GM13976 (cell line): Measurements from ENCODE around the gene MEMO1.

Source experiments
- DNase-seq: peaks from one replicate; pipeline ENCODE4 v3.0.0; 2012; ENCODE audit warnings: low spot score
- in situ Hi-C: fragments of 300-500 bp; cut with MboI; formaldehyde crosslinking; loops from one replicate; pipeline ENCODE4 v1.12.0; 2022; ENCODE audit warnings: low sequenced_read_pairs, mixed read lengths, inconsistent platforms; ENCODE audit not compliant: unreplicated experiment
- TF ChIP-seq, protein P1 (sequence below): IDR thresholded peaks from 2 replicates; pipeline ENCODE4 v1.5.1; 2012; ENCODE audit warnings: borderline replicate concordance, mild to moderate bottlenecking; ENCODE audit not compliant: insufficient read depth; ENCODE audit errors: extremely low read depth, missing control alignments, control extremely low read depth

Gene MEMO1

DNA sequence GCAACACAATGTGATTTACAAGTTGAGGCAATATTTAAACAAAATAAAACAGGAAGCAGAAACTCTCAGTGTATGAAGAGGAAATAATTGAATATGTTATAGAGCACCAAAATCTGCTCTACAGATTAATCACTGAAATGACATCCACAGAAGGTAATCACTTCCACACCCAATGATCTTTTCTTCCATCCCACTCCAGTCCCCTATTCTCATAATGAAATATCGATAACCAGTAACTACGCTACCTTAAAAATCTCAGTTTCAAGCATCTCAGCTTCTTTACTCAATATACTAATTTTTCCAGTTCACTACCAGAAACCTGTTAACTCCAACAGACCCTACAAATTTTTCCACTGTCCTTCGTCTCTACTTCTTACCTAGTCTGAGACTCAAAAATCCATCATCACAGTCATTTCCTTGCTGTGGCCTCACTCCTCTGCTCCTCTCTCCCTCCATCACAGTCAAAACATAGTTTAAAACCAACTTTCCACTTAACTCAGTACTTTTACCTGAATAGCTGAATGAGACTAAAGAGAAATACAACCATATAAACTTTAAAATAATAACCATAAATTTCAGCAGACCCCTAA is 67.1 kb downstream of the MEMO1 start:
- TF ChIP-seq, protein P1, sequence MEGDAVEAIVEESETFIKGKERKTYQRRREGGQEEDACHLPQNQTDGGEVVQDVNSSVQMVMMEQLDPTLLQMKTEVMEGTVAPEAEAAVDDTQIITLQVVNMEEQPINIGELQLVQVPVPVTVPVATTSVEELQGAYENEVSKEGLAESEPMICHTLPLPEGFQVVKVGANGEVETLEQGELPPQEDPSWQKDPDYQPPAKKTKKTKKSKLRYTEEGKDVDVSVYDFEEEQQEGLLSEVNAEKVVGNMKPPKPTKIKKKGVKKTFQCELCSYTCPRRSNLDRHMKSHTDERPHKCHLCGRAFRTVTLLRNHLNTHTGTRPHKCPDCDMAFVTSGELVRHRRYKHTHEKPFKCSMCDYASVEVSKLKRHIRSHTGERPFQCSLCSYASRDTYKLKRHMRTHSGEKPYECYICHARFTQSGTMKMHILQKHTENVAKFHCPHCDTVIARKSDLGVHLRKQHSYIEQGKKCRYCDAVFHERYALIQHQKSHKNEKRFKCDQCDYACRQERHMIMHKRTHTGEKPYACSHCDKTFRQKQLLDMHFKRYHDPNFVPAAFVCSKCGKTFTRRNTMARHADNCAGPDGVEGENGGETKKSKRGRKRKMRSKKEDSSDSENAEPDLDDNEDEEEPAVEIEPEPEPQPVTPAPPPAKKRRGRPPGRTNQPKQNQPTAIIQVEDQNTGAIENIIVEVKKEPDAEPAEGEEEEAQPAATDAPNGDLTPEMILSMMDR: no peak
- in situ Hi-C loops: no loop called here

DNA sequence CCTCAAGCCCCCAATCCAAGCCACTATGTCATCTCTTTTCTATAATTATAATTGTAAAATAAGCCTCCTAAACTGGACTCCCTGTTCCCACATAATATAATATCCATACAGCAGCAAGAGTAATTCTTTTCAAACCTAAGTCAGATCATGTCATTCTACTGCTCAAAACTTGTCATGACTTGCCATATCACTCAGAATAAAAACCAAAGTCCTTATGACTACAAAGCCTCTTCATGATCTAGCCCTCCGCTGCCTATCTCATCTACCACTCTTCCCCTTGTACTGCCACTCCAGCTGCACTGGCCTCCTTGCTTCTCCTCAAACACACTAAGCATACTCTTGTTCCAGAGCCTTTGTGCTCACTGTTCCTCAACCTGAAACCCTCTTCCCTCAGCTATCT is 69.9 kb downstream of the MEMO1 start:
- no peak for DNase-seq
- TF ChIP-seq, protein P1: no peak
- in situ Hi-C loops: no loop called here

More for the DNA sequence above, 67.1 kb downstream of the MEMO1 start:
- no peak for DNase-seq

DNA sequence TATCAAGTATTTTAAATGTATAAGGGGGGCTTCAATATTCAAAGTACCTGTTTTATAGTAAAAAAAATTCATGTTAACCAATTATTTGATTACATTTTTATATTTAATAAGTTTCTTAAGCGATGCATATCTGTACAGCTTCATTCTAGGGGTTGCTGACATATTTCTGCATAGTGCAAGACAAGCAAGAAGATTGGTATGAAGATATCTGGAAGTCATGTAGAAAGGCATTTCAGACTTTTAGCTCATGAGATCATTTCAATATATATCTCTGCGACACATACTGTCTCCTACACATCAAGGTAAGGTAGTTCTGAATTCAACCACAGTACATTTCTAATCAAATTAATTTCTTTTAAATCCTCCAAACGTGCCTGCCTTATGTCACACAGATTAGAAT is 73.1 kb downstream of the MEMO1 start:
- in situ Hi-C loops: no loop called here
- TF ChIP-seq, protein P1: no peak
- no peak for DNase-seq

DNA sequence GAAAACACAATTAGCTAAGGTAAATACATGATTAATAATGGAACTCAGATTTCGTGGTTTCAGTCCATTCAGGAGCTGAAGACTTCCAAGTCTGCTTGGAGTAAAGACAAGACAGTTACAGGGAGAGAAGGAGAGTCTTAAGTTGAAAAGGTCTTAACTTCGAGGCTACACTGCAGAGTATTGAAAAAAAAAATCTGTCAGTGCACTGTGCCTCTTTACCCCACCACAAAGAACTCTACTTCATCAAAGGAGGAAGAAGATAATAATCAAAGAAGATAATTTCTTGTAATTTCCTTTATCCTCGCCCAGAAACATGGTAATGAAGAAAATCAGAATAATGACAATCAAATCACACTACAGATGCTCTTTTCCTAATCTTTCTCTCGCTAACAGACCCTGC is 75.4 kb downstream of the MEMO1 start:
- in situ Hi-C loops: no loop called here
- TF ChIP-seq, protein P1: no peak
- no peak for DNase-seq

DNA sequence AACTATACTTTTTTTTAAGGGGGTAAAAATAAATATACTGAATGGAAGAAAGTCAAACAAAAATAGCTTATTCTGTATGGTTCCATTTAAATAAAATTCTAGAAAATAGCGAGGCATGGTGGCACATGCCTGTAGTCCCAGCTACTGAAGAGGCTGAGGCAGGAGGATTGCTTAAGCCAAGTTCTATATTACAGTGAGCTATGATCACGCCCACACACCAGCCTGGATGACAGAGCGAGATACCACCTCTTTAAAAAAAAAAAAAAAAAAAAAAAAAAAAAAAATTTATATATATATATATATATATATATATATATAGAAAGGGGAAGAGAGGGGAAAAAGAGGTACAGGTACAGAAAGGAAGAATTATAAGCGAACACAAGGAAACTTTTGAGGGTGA is 77.7 kb downstream of the MEMO1 start:
- TF ChIP-seq, protein P1: no peak
- DNase-seq: no peak
- in situ Hi-C loops: no loop called here

DNA sequence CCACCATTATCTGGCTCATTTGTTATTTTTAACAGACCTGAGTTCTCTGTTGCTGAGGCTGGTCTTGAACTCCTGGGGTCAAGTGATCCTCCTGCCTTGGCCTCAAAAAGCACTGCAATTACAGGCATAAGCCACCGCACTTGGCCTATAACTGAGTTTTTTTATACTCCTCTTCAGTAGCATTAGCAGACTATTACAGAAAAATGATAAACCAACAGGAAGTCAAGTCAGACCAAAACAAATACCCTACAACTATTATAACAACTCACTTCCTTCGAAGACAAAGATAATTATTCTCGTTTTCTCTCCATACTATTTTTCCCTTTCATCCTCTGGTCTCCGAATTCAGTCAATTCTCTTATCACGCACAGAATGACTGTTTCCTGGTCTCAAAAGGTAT is 78.2 kb downstream of the MEMO1 start:
- TF ChIP-seq, protein P1: no peak
- no peak for DNase-seq
- in situ Hi-C loops: no loop called here
